Epithelial cell of esophagus (primary cell): ENCODE data around the gene CHST1.

ENCODE experiments used
- DNase-seq: peaks from one replicate; pipeline ENCODE4 v3.0.0; 2010; ENCODE audit warnings: low read depth
- H3K4me3 ChIP-seq: 2 replicates; pipeline ENCODE4 v1.5.1; 2011; ENCODE audit warnings: mild to moderate bottlenecking, low read length, control low read depth
- CTCF ChIP-seq: IDR thresholded peaks from 2 replicates; pipeline ENCODE4 v1.5.1; 2011; ENCODE audit warnings: low read depth, mild to moderate bottlenecking, low read length, control low read depth, inconsistent platforms; ENCODE audit not compliant: insufficient read depth; ENCODE audit errors: missing control alignments

CHST1 gene

GRCh38 chr11:45702511-45702910 lies 37.1 kb upstream of the CHST1 start:
- TF ChIP-seq CTCF: no peak
- H3K4me3 ChIP-seq: no peak overlapping the region
- no peak for DNase-seq

GRCh38 chr11:45698777-45699497 lies 33.5 kb upstream of the CHST1 start:
- TF ChIP-seq CTCF: no peak
- H3K4me3 ChIP-seq: no peak overlapping the region
- DNase-seq: no peak

- TF ChIP-seq CTCF: no peak
- no peak overlapping the region for H3K4me3 ChIP-seq
- no peak for DNase-seq
These were observed 27.5 kb upstream of the CHST1 start for GRCh38 chr11:45692808-45693453.

GRCh38 chr11:45688472-45689033 lies 23.1 kb upstream of the CHST1 start:
- no peak for DNase-seq
- no peak overlapping the region for H3K4me3 ChIP-seq
- no peak for TF ChIP-seq CTCF

- TF ChIP-seq CTCF: no peak
- H3K4me3 ChIP-seq: no peak overlapping the region
- DNase-seq: no peak
These were observed 22.4 kb upstream of the CHST1 start for GRCh38 chr11:45687836-45688235.

GRCh38 chr11:45685964-45686537 lies 20.6 kb upstream of the CHST1 start:
- no peak for TF ChIP-seq CTCF
- no peak overlapping the region for H3K4me3 ChIP-seq
- no peak for DNase-seq
